SK-N-SH (cell line): Measurements from ENCODE around the gene UBE2E2. TPM values are rescaled to one million over a fixed set of nuclear protein-coding genes. Genes with fewer than 3 reads are reported as not detected.

Experiments used
- CTCF ChIA-PET: fragments of 300-600, 350-600 bp; formaldehyde crosslinking; extraction: SDS; loops from one replicate; lab custom pipeline; 2021; lab: Yijun Ruan, JAX
- POLR2A ChIA-PET: fragments of 350-600 bp; sonication (Branson Sonifier 250); formaldehyde crosslinking; extraction: SDS; loops from one replicate; lab custom pipeline; 2020; ENCODE audit warnings: antibody characterized with exemption, inconsistent platforms; lab: Yijun Ruan, JAX
- DNase-seq: peaks from one replicate; pipeline ENCODE4 v3.0.0; 2012
- H2AFZ ChIP-seq: fragments of 200-600 bp; sonication (generic); 2 replicates; pipeline ENCODE4 v1.8.1; 2016; ENCODE audit warnings: antibody characterized with exemption, mild to moderate bottlenecking, low read depth
- H3F3A ChIP-seq: fragments of 200-600 bp; sonication (generic); replicated peaks from 2 replicates; pipeline ENCODE3; 2016; ENCODE audit warnings: antibody characterized with exemption, mild to moderate bottlenecking; ENCODE audit not compliant: insufficient read depth
- H3K27ac ChIP-seq, 2 experiments: fragments of 200-500 bp in 1 of 2; fragments of 200-600 bp in 1 of 2; sonication (Bioruptor generic) in 1 of 2; sonication (generic), shearing (Covaris generic) in 1 of 2; 2 replicates each; pipeline versions ENCODE4 v1.5.1 to v1.6.1; 2014 to 2016; ENCODE audit warnings: low read depth in 2 of 2, inconsistent platforms in 1 of 2, low read length in 1 of 2, mild to moderate bottlenecking in 1 of 2, mixed read lengths in 1 of 2
- H3K27me3 ChIP-seq: fragments of 200-600 bp; sonication (generic), shearing (Covaris generic); 2 replicates; pipeline ENCODE4 v1.6.1; 2016; ENCODE audit warnings: mixed run types; ENCODE audit not compliant: insufficient read depth
- H3K36me3 ChIP-seq, 2 experiments: fragments of 200-500 bp in 1 of 2; fragments of 200-600 bp in 1 of 2; sonication (Bioruptor generic) in 1 of 2; sonication (generic) in 1 of 2; replicated peaks in 1 of 2; 2 replicates each; pipeline versions ENCODE3 to v1.5.1; 2014 to 2016; ENCODE audit warnings: low read length in 1 of 2, mild to moderate bottlenecking in 1 of 2; ENCODE audit not compliant: insufficient read depth in 2 of 2, control insufficient read depth in 1 of 2
- H3K4me1 ChIP-seq, 2 experiments: fragments of 200-500 bp in 1 of 2; fragments of 200-600 bp in 1 of 2; sonication (Bioruptor generic) in 1 of 2; sonication (generic), shearing (Covaris generic) in 1 of 2; 2 replicates each; pipeline versions ENCODE4 v1.5.1 to v1.6.1; 2014 to 2016; ENCODE audit warnings: low read depth in 1 of 2, low read length in 1 of 2, mixed run types in 1 of 2; ENCODE audit not compliant: insufficient read depth in 2 of 2, control insufficient read depth in 1 of 2
- H3K4me2 ChIP-seq: fragments of 200-600 bp; sonication (generic), shearing (Covaris generic); 2 replicates; pipeline ENCODE4 v1.6.1; 2017; ENCODE audit warnings: mixed run types
- H3K4me3 ChIP-seq, 2 experiments: fragments of 200-500 bp in 1 of 2; fragments of 200-600 bp in 1 of 2; sonication (Bioruptor generic) in 1 of 2; sonication (generic), shearing (Covaris generic) in 1 of 2; 2 replicates each; pipeline versions ENCODE4 v1.5.1 to v1.8.1; 2014 to 2016; ENCODE audit warnings: low read depth in 2 of 2, inconsistent platforms in 1 of 2, low read length in 1 of 2, mild to moderate bottlenecking in 1 of 2, mixed read lengths in 1 of 2, moderate library complexity in 1 of 2
- H3K79me2 ChIP-seq: fragments of 200-600 bp; sonication (generic); 2 replicates; pipeline ENCODE4 v1.8.1; 2017; ENCODE audit warnings: mild to moderate bottlenecking; ENCODE audit not compliant: insufficient read depth
- H3K9ac ChIP-seq: fragments of 200-600 bp; sonication (generic); 2 replicates; pipeline ENCODE4 v1.6.1; 2017; ENCODE audit warnings: mixed run types
- H3K9me2 ChIP-seq: fragments of 200-600 bp; sonication (generic); 2 replicates; pipeline ENCODE4 v1.6.1; 2017; ENCODE audit warnings: mixed run types
- H3K9me3 ChIP-seq: fragments of 200-600 bp; sonication (generic); 2 replicates; pipeline ENCODE4 v1.6.1; 2017; ENCODE audit warnings: mixed run types, mild to moderate bottlenecking, moderate library complexity
- H4K20me1 ChIP-seq: fragments of 200-600 bp; sonication (generic); 2 replicates; pipeline ENCODE4 v1.6.1; 2017; ENCODE audit warnings: mild to moderate bottlenecking, mixed run types; ENCODE audit not compliant: insufficient read depth
- ELF1 ChIP-seq: IDR thresholded peaks from 2 replicates; pipeline ENCODE4 v1.4.0; 2012
- EP300 ChIP-seq, 2 experiments: IDR thresholded peaks; 2 replicates each; pipeline versions ENCODE4 v1.4.0 to v1.6.1; 2012; ENCODE audit warnings: borderline replicate concordance in 1 of 2, low read depth in 1 of 2, low read length in 1 of 2
- FOSL2 ChIP-seq: IDR thresholded peaks from 2 replicates; pipeline ENCODE4 v1.4.0; 2012; ENCODE audit warnings: low read depth, mild to moderate bottlenecking, moderate library complexity, borderline replicate concordance
- FOXJ3 ChIP-seq: sonication (generic); formaldehyde crosslinking; IDR thresholded peaks from 2 replicates; pipeline ENCODE4 v1.5.1; 2020; ENCODE audit warnings: mild to moderate bottlenecking, missing genetic modification reagents
- FOXM1 ChIP-seq: IDR thresholded peaks from 2 replicates; pipeline ENCODE4 v1.4.0; 2012; ENCODE audit warnings: low read depth, mild to moderate bottlenecking
- GABPA ChIP-seq: IDR thresholded peaks from 2 replicates; pipeline ENCODE4 v1.4.0; 2012; ENCODE audit warnings: low read depth, mild to moderate bottlenecking
- GATA2 ChIP-seq: sonication (generic); formaldehyde crosslinking; IDR thresholded peaks from 2 replicates; pipeline ENCODE4 v1.5.0; 2020; ENCODE audit warnings: mild to moderate bottlenecking, missing genetic modification reagents
- IRF3 ChIP-seq: fragments of 150-350 bp; IDR thresholded peaks from 2 replicates; pipeline ENCODE4 v1.6.1; 2016; ENCODE audit warnings: mild to moderate bottlenecking, low read depth, low read length
- JUND ChIP-seq: IDR thresholded peaks from 2 replicates; pipeline ENCODE4 v1.4.0; 2012
- MAX ChIP-seq: IDR thresholded peaks from 2 replicates; pipeline ENCODE4 v1.4.0; 2012; ENCODE audit warnings: low read depth
- MEF2A ChIP-seq: IDR thresholded peaks from 2 replicates; pipeline ENCODE4 v1.4.0; 2012; ENCODE audit warnings: low read depth, borderline replicate concordance
- MXI1 ChIP-seq: IDR thresholded peaks from 2 replicates; pipeline ENCODE4 v1.6.1; 2012; ENCODE audit warnings: mild to moderate bottlenecking, low read depth, low read length, improper control_type of control experiment
- NFIC ChIP-seq: IDR thresholded peaks from 2 replicates; pipeline ENCODE4 v1.4.0; 2012; ENCODE audit warnings: borderline replicate concordance
- POLR2AphosphoS5 ChIP-seq: IDR thresholded peaks from 2 replicates; pipeline ENCODE4 v1.6.1; 2012; ENCODE audit warnings: low read depth, low read length
- RAD21 ChIP-seq: IDR thresholded peaks from 2 replicates; pipeline ENCODE4 v1.6.1; 2012; ENCODE audit warnings: mild to moderate bottlenecking, low read length
- SIN3A ChIP-seq: IDR thresholded peaks from 2 replicates; pipeline ENCODE4 v1.6.1; 2012; ENCODE audit warnings: low read depth, mild to moderate bottlenecking, low read length, moderate library complexity, borderline replicate concordance
- SMC3 ChIP-seq: IDR thresholded peaks from 2 replicates; pipeline ENCODE4 v1.6.1; 2012; ENCODE audit warnings: low read depth, low read length, improper control_type of control experiment
- TCF12 ChIP-seq: IDR thresholded peaks from 2 replicates; pipeline ENCODE4 v1.4.0; 2012
- YY1 ChIP-seq: IDR thresholded peaks from 2 replicates; pipeline ENCODE4 v1.4.0; 2012; ENCODE audit warnings: low read depth, mild to moderate bottlenecking
- ZBTB33 ChIP-seq: IDR thresholded peaks from 2 replicates; pipeline ENCODE4 v1.4.0; 2012; ENCODE audit warnings: low read depth, borderline replicate concordance
- WGBS: methylation state at CpG from one replicate; pipeline ENCODE4 v1.1.6; 2017; ENCODE audit warnings: low lambda C conversion rate; 5-methylcytosine and 5-hydroxymethylcytosine counted together
- polyA plus RNA-seq, 3 experiments: library from polyadenylated mRNA; depleted of rRNA; stranded (reverse); fragments of >200 nt; gene quantifications; 2 replicates each; pipeline ENCODE4 v1.2.3, GENCODE V29; 2012

UBE2E2 gene
- polyA plus RNA-seq, 1 of the 3 experiments (the other 2 are of a cell fraction), result 46.4 TPM

- H3K27me3 ChIP-seq, result no peaks in the 10 kb centered on the region
- TF ChIP-seq MAX (no peak), MXI1 (no peak), SMC3 (no peak), SIN3A (no peak), JUND (no peak), FOXM1 (no peak), IRF3 (no peak), GABPA (no peak), MEF2A (no peak), EP300 (IDR thresholded peaks at IDR 0.05; ENCODE audit: borderline replicate concordance in 1 of 2, low read depth in 1 of 2, low read length in 1 of 2) (no peak), YY1 (no peak), POLR2AphosphoS5 (no peak), TCF12 (no peak), ZBTB33 (no peak), GATA2 (CRISPR knock-in tag) (no peak), FOXJ3 (no peak), ELF1 (no peak), FOSL2 (no peak), RAD21 (no peak), NFIC (no peak)
- H3K9me3 ChIP-seq, result 0 out of 2 replicates have a peak, but pooled peaks cover 5% of the 10 kb centered on the region
- POLR2A ChIA-PET, result no interaction called here
- no peak overlapping the region for H3K4me3 ChIP-seq
- peaks cover 71% of the 10 kb centered on the region for H3K79me2 ChIP-seq
- 71% methylated on average over 2 of the region's 2 CpGs for WGBS
- peaks cover 0 to 13% of the 10 kb centered on the region in 2 experiments; a peak in 2 of 4 replicates for H3K4me1 ChIP-seq
- peaks cover 9% of the 10 kb centered on the region for H3F3A ChIP-seq
- no peak overlapping the region for H3K27ac ChIP-seq
- no peaks in the 10 kb centered on the region for H3K9me2 ChIP-seq
- no peak overlapping the region for H2AFZ ChIP-seq
- CTCF ChIA-PET, result no interaction called here
- no peak overlapping the region for H3K4me2 ChIP-seq
- H3K36me3 ChIP-seq, result peaks cover 0 to 4% of the 10 kb centered on the region in 2 experiments
- DNase-seq, result no peak
- no peak overlapping the region for H3K9ac ChIP-seq
- H4K20me1 ChIP-seq, result peaks cover 17% of the 10 kb centered on the region
Measured at GRCh38 chr3:23219117-23219516, 16.0 kb downstream of the UBE2E2 start.
